Osteocyte (in vitro differentiated cells): ENCODE measurements around the gene OSCAR. TPM values are rescaled to one million over a fixed set of nuclear protein-coding genes. Genes with fewer than 3 reads are reported as not detected.

ENCODE experiments used
- DNase-seq: peaks from one replicate; pipeline ENCODE4 v3.0.0; 2021; ENCODE audit warnings: mixed read lengths; ENCODE audit not compliant: unreplicated experiment; ENCODE audit errors: extremely low spot score
- H3K27ac Mint-ChIP-seq: one replicate; pipeline ENCODE4 v1.8.0; 2021; ENCODE audit warnings: mild to moderate bottlenecking, mixed read lengths; ENCODE audit not compliant: unreplicated experiment
- H3K27me3 Mint-ChIP-seq: one replicate; pipeline ENCODE4 v1.8.0; 2021; ENCODE audit warnings: mixed read lengths; ENCODE audit not compliant: unreplicated experiment
- H3K36me3 Mint-ChIP-seq: one replicate; pipeline ENCODE4 v1.8.0; 2021; ENCODE audit warnings: mixed read lengths; ENCODE audit not compliant: unreplicated experiment
- H3K4me1 Mint-ChIP-seq: one replicate; pipeline ENCODE4 v1.8.0; 2021; ENCODE audit warnings: mixed read lengths; ENCODE audit not compliant: unreplicated experiment
- H3K4me3 Mint-ChIP-seq: one replicate; pipeline ENCODE4 v1.8.0; 2021; ENCODE audit warnings: mild to moderate bottlenecking, moderate library complexity, mixed read lengths; ENCODE audit not compliant: unreplicated experiment
- H3K9me3 Mint-ChIP-seq: one replicate; pipeline ENCODE4 v1.8.0; 2021; ENCODE audit warnings: mixed read lengths; ENCODE audit not compliant: unreplicated experiment
- CTCF ChIP-seq: fragments of 200-600 bp; sonication (generic); IDR thresholded peaks from 2 replicates; pipeline ENCODE4 v1.5.0; 2021; ENCODE audit warnings: antibody characterized with exemption, mild to moderate bottlenecking, moderate library complexity
- total RNA-seq: library from RNA; stranded (reverse); gene quantifications from 2 replicates; pipeline ENCODE4 v1.2.1, GENCODE V29; 2021

Gene OSCAR
- total RNA-seq, 1 donor from 2014 or later, result 0.32 TPM

GRCh38 chr19:54114340-54115108 lies 13.9 kb upstream of the OSCAR start:
- Mint-ChIP-seq H3K36me3 (peaks cover 8% of the 10 kb centered on the region), H3K27me3 (no peaks in the 10 kb centered on the region)

GRCh38 chr19:54109651-54110050 lies 9.0 kb upstream of the OSCAR start:
- no peaks in the 10 kb centered on the region for H3K27me3 Mint-ChIP-seq
- no peak overlapping the region for H3K27ac Mint-ChIP-seq
- H3K4me1 Mint-ChIP-seq, result peaks cover 7% of the 10 kb centered on the region
- H3K9me3 Mint-ChIP-seq, result no peaks in the 10 kb centered on the region
- TF ChIP-seq CTCF, result no peak
- no peak for DNase-seq
- H3K36me3 Mint-ChIP-seq, result peaks cover 22% of the 10 kb centered on the region
- H3K4me3 Mint-ChIP-seq, result no peak overlapping the region

More at GRCh38 chr19:54114340-54115108, 13.9 kb upstream of the OSCAR start:
- H3K4me1 Mint-ChIP-seq, result peaks cover 22% of the 10 kb centered on the region
- H3K9me3 Mint-ChIP-seq, result no peaks in the 10 kb centered on the region
- peak overlapping the region; percentile 84 for H3K4me3 Mint-ChIP-seq
- peak overlapping the region; percentile 97 for H3K27ac Mint-ChIP-seq
- no peak for TF ChIP-seq CTCF
- no peak for DNase-seq

GRCh38 chr19:54108496-54108895 lies 7.9 kb upstream of the OSCAR start:
- TF ChIP-seq CTCF, result no peak
- H3K9me3 Mint-ChIP-seq, result no peaks in the 10 kb centered on the region
- no peak overlapping the region for H3K27ac Mint-ChIP-seq
- no peaks in the 10 kb centered on the region for H3K27me3 Mint-ChIP-seq
- H3K4me1 Mint-ChIP-seq, result peaks cover under 1% of the 10 kb centered on the region
- H3K36me3 Mint-ChIP-seq, result peaks cover 22% of the 10 kb centered on the region
- H3K4me3 Mint-ChIP-seq, result no peak overlapping the region
- no peak for DNase-seq

GRCh38 chr19:54107876-54108490 lies 7.4 kb upstream of the OSCAR start:
- no peaks in the 10 kb centered on the region for H3K27me3 Mint-ChIP-seq
- H3K27ac Mint-ChIP-seq, result no peak overlapping the region
- H3K36me3 Mint-ChIP-seq, result peaks cover 22% of the 10 kb centered on the region
- no peak for DNase-seq
- no peak for TF ChIP-seq CTCF
- H3K4me3 Mint-ChIP-seq, result no peak overlapping the region
- H3K4me1 Mint-ChIP-seq, result peaks cover 4% of the 10 kb centered on the region
- H3K9me3 Mint-ChIP-seq, result no peaks in the 10 kb centered on the region

DNA sequence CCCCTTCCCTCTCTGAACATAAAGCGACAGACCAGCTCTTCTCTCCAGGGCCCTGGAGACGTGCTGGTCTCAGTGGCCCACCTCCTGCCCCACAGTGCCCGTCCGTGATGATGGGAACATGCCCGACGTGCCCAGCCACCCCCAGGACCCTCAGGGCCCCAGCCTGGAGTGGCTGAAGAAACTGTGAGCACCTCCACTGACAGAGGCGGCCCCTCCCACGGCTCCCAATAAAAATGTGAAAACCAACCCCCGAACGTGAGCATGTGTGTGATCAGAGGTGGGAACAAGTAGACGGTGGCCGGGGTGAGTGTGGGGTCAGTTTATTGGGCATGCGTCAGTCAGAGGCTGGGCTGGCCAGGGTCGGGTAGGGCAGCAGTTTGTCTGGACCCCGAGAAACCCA lies 6.1 kb upstream of the OSCAR start:
- Mint-ChIP-seq H3K27me3 (no peaks in the 10 kb centered on the region), H3K36me3 (peaks cover 22% of the 10 kb centered on the region), H3K27ac (no peak overlapping the region), H3K4me3 (no peak overlapping the region), H3K9me3 (no peaks in the 10 kb centered on the region), H3K4me1 (peaks cover 9% of the 10 kb centered on the region)
- no peak for DNase-seq
- TF ChIP-seq CTCF, result no peak
